ENCODE data around the gene HMGCL. TPM values are rescaled to one million over a fixed set of nuclear protein-coding genes. Genes with fewer than 3 reads are reported as not detected.
A peak's percentile ranks its signal among the peaks of the same experiment; 100 is the strongest.

The HMGCL gene
- total and polyA plus RNA-seq, 2 of the 13 experiments (the other 11 are each of a cell fraction or from before 2014, with no cell fraction given) = 21.3 to 41.4 TPM

GRCh38 chr1:23809751-23810171 is 15.5 kb downstream of the HMGCL start (continued):
- TF ChIP-seq ZSCAN5A (CRISPR knock-in tag; IDR thresholded peaks at IDR 0.05; ENCODE audit: borderline replicate concordance) = no peak
- TF ChIP-seq SCMH1 (CRISPR knock-in tag; IDR thresholded peaks at IDR 0.05; ENCODE audit: borderline replicate concordance) = no peak
- TF ChIP-seq TBX2 (CRISPR knock-in tag; IDR thresholded peaks at IDR 0.05; ENCODE audit: borderline replicate concordance) = no peak; the same call in 1 of the 2 replicates
- peak; percentile 52; the same call in 1 of the 2 replicates for TF ChIP-seq HMG20A (CRISPR knock-in tag; IDR thresholded peaks at IDR 0.05; ENCODE audit: borderline replicate concordance)
- peak; percentile 48; the same call in 1 of the 2 replicates for TF ChIP-seq ZMYM4 (CRISPR knock-in tag; IDR thresholded peaks at IDR 0.05)
- TF ChIP-seq ZNF441 (CRISPR knock-in tag; IDR thresholded peaks at IDR 0.05; ENCODE audit: borderline replicate concordance) = no peak
- TF ChIP-seq LCORL (IDR thresholded peaks at IDR 0.05) = no peak
- TF ChIP-seq LCORL (CRISPR knock-in tag; IDR thresholded peaks at IDR 0.05) = no peak
- no peak for TF ChIP-seq SP2 (CRISPR knock-in tag; IDR thresholded peaks at IDR 0.05)
- TF ChIP-seq RBM22 (optimal IDR thresholded peaks at IDR 0.05; ENCODE audit: low read length) = no peak
- TF ChIP-seq NR2F2 (IDR thresholded peaks at IDR 0.05; ENCODE audit: borderline replicate concordance, low read depth) = no peak
- TF ChIP-seq MAFK (conservative IDR thresholded peaks at IDR 0.05 in 1 of 2, IDR thresholded peaks at IDR 0.05 in 1 of 2; ENCODE audit: low read length in 2 of 2) = no peak
- no peak for TF ChIP-seq GTF3A (CRISPR knock-in tag; conservative IDR thresholded peaks at IDR 0.05)
- TF ChIP-seq GATAD2A (CRISPR knock-in tag; IDR thresholded peaks at IDR 0.05) = peak; percentile 56
- TF ChIP-seq, protein P1, sequence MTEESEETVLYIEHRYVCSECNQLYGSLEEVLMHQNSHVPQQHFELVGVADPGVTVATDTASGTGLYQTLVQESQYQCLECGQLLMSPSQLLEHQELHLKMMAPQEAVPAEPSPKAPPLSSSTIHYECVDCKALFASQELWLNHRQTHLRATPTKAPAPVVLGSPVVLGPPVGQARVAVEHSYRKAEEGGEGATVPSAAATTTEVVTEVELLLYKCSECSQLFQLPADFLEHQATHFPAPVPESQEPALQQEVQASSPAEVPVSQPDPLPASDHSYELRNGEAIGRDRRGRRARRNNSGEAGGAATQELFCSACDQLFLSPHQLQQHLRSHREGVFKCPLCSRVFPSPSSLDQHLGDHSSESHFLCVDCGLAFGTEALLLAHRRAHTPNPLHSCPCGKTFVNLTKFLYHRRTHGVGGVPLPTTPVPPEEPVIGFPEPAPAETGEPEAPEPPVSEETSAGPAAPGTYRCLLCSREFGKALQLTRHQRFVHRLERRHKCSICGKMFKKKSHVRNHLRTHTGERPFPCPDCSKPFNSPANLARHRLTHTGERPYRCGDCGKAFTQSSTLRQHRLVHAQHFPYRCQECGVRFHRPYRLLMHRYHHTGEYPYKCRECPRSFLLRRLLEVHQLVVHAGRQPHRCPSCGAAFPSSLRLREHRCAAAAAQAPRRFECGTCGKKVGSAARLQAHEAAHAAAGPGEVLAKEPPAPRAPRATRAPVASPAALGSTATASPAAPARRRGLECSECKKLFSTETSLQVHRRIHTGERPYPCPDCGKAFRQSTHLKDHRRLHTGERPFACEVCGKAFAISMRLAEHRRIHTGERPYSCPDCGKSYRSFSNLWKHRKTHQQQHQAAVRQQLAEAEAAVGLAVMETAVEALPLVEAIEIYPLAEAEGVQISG (CRISPR knock-in tag; IDR thresholded peaks at IDR 0.05) = peak; percentile 33; the same call in 1 of the 2 replicates
- no peak for TF ChIP-seq CC2D1A (CRISPR knock-in tag; IDR thresholded peaks at IDR 0.05)
- no peak for TF ChIP-seq THRA (CRISPR knock-in tag; IDR thresholded peaks at IDR 0.05; ENCODE audit: borderline replicate concordance)
- TF ChIP-seq KLF9 (CRISPR knock-in tag; IDR thresholded peaks at IDR 0.05; ENCODE audit: low read depth) = no peak
- TF ChIP-seq STAT5B (CRISPR knock-in tag; IDR thresholded peaks at IDR 0.05) = no peak
- no peak for TF ChIP-seq SP140L (CRISPR knock-in tag; IDR thresholded peaks at IDR 0.05; ENCODE audit: borderline replicate concordance)
- TF ChIP-seq PITX1 (CRISPR knock-in tag; IDR thresholded peaks at IDR 0.05) = 0 out of 2 replicates have a peak, but pooled peaks have one; percentile 13
- no peak; the same call in 1 of the 2 replicates for TF ChIP-seq ZKSCAN8 (CRISPR knock-in tag; IDR thresholded peaks at IDR 0.05; ENCODE audit: borderline replicate concordance)
- TF ChIP-seq HDAC6 (IDR thresholded peaks at IDR 0.05; ENCODE audit: low read depth, low read length) = no peak
- TF ChIP-seq IRF2 (CRISPR knock-in tag; IDR thresholded peaks at IDR 0.05) = 0 out of 2 replicates have a peak, but pooled peaks have one; percentile 62
- no peak for TF ChIP-seq ZNF276 (CRISPR knock-in tag; IDR thresholded peaks at IDR 0.05; ENCODE audit: low read depth)
- TF ChIP-seq TOE1 (CRISPR knock-in tag; IDR thresholded peaks at IDR 0.05) = no peak
